Measurements from ENCODE around the gene DIS3L2.

DNA sequence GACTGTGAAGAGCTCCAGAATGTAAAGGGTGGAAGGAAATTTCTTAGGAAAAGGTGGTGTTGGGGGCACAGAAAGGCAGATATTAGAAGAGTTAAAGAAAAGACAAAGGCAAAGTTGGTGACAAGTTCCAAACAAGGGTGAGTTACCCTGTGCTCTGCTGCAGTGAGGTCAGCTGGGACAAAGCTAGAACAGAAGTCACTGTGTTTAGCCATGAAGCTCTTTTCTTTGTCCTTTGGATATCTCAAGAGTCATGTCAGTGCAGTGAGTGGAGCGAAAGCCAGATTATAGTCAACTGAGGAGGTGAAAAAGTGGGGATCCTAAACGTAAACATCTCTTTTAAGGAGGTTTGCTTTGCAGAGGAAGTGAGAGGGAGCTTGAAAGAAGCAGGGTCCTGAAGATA, 229.3 kb downstream of the DIS3L2 start:
- TF ChIP-seq EZH2phosphoT487 (IDR thresholded peaks at IDR 0.05; ENCODE audit: insufficient read depth, low read depth): no peak
- no peak for TF ChIP-seq EZH2 (IDR thresholded peaks at IDR 0.05; ENCODE audit: insufficient read depth, poor library complexity, severe bottlenecking)
